HG03521 (cell line): ENCODE results near the gene REC8.
A peak's percentile ranks its signal among the peaks of the same experiment; 100 is the strongest.

Experiments used
- ATAC-seq: cut with Tn5 transposase; IDR thresholded peaks from one replicate; pipeline ENCODE4 v1.9.1; 2021; ENCODE audit warnings: mild to moderate bottlenecking, moderate library complexity; ENCODE audit not compliant: unreplicated experiment

Gene REC8

GRCh38 chr14:24156840-24157239 is 15.0 kb upstream of the REC8 start:
- no peak for ATAC-seq

GRCh38 chr14:24157331-24157730 is 14.5 kb upstream of the REC8 start:
- ATAC-seq: no peak

GRCh38 chr14:24159777-24160498 is 11.9 kb upstream of the REC8 start:
- no peak for ATAC-seq

- ATAC-seq: no peak
Measured at GRCh38 chr14:24160499-24160849, 11.4 kb upstream of the REC8 start.

GRCh38 chr14:24160850-24161804 is 10.8 kb upstream of the REC8 start, which contains the start of gene IRF9:
Gene IRF9, plus strand, starts transcription at chr14:24161265. Its CDS starts 880 bp downstream, at chr14:24162145.
- ATAC-seq: peak; percentile 77

GRCh38 chr14:24162093-24162492 is 9.8 kb upstream of the REC8 start:
- ATAC-seq: no peak

GRCh38 chr14:24164518-24164991 is 7.3 kb upstream of the REC8 start:
- ATAC-seq: no peak

GRCh38 chr14:24165785-24166184 is 6.1 kb upstream of the REC8 start:
- no peak for ATAC-seq

- no peak for ATAC-seq
Measured at GRCh38 chr14:24167469-24168114, 4.3 kb upstream of the REC8 start.

- ATAC-seq: no peak
Measured at GRCh38 chr14:24172261-24172860, 481 bp downstream of the REC8 start.

GRCh38 chr14:24172871-24173281 is 996 bp downstream of the REC8 start:
- ATAC-seq: no peak

- ATAC-seq: no peak
Measured at GRCh38 chr14:24176599-24176998, 4.7 kb downstream of the REC8 start.

- ATAC-seq: no peak
Measured at GRCh38 chr14:24177041-24177825, 5.4 kb downstream of the REC8 start.

GRCh38 chr14:24177891-24178290 is 6.0 kb downstream of the REC8 start:
- ATAC-seq: no peak

- ATAC-seq: no peak
Measured at GRCh38 chr14:24178399-24179178, 6.7 kb downstream of the REC8 start.

- no peak for ATAC-seq
Measured at GRCh38 chr14:24179294-24179960, 7.5 kb downstream of the REC8 start.

GRCh38 chr14:24179961-24180796 is 8.3 kb downstream of the REC8 start:
- ATAC-seq: no peak
